ENCODE data around the gene ZEB1.

DNA sequence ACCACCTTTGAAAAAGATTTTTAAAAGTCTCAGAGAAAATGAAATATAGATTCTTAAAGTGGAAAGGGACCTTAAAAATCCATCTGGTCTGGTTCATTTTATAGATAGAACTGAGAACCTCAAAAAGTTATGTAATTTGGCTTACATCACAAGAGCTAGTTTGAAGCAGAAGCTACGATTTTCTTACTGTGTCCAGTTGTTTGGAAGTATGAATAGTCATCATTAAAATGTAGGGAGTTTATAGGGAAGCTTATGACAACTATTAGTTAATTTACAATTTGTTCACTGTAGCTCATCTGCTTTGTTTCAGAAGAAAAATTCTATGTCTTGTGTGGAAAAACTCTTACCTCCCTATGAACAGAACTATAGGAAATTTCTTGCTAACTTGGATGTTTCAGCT, 26.9 kb downstream of the ZEB1 start:
- TF ChIP-seq, protein P1, sequence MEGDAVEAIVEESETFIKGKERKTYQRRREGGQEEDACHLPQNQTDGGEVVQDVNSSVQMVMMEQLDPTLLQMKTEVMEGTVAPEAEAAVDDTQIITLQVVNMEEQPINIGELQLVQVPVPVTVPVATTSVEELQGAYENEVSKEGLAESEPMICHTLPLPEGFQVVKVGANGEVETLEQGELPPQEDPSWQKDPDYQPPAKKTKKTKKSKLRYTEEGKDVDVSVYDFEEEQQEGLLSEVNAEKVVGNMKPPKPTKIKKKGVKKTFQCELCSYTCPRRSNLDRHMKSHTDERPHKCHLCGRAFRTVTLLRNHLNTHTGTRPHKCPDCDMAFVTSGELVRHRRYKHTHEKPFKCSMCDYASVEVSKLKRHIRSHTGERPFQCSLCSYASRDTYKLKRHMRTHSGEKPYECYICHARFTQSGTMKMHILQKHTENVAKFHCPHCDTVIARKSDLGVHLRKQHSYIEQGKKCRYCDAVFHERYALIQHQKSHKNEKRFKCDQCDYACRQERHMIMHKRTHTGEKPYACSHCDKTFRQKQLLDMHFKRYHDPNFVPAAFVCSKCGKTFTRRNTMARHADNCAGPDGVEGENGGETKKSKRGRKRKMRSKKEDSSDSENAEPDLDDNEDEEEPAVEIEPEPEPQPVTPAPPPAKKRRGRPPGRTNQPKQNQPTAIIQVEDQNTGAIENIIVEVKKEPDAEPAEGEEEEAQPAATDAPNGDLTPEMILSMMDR (tag by site-specific recombination; IDR thresholded peaks at IDR 0.05) = no peak
- TF ChIP-seq REPIN1 (tag by site-specific recombination; IDR thresholded peaks at IDR 0.05; ENCODE audit: low read depth) (no peak), ZNF133 (tag by site-specific recombination; IDR thresholded peaks at IDR 0.05) (no peak), MZF1 (tag by site-specific recombination; IDR thresholded peaks at IDR 0.05; ENCODE audit: borderline replicate concordance) (no peak)

Measured in HEK293 (cell line).